ENCODE results near the gene CRY2. TPM values are rescaled to one million over a fixed set of nuclear protein-coding genes. Genes with fewer than 3 reads are reported as not detected.

The CRY2 gene
- total and polyA plus RNA-seq, 2 of the 8 experiments (the other 6 are each of a cell fraction or from before 2014, with no cell fraction given), result 8.0 to 9.4 TPM

DNA sequence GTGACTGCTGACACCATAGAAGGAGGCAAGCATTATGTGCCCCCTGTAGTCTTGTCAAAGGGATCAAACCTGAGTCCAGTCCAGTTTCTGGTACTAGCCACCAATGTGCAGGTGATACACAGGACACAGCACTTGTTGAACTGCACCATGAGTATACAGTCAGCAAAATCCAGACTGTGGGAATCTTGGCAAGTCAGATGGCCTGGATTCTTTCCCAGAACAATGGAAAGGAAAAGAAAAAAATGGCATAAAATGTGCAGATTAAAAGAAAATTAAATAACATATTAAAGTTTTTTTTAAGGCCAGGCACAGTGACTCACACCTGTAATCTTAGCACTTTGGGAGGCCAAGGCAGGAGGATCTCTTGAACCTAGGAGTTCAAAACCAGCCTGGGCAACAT is 16.8 kb downstream of the CRY2 start (continued):
- TF ChIP-seq, protein P1, sequence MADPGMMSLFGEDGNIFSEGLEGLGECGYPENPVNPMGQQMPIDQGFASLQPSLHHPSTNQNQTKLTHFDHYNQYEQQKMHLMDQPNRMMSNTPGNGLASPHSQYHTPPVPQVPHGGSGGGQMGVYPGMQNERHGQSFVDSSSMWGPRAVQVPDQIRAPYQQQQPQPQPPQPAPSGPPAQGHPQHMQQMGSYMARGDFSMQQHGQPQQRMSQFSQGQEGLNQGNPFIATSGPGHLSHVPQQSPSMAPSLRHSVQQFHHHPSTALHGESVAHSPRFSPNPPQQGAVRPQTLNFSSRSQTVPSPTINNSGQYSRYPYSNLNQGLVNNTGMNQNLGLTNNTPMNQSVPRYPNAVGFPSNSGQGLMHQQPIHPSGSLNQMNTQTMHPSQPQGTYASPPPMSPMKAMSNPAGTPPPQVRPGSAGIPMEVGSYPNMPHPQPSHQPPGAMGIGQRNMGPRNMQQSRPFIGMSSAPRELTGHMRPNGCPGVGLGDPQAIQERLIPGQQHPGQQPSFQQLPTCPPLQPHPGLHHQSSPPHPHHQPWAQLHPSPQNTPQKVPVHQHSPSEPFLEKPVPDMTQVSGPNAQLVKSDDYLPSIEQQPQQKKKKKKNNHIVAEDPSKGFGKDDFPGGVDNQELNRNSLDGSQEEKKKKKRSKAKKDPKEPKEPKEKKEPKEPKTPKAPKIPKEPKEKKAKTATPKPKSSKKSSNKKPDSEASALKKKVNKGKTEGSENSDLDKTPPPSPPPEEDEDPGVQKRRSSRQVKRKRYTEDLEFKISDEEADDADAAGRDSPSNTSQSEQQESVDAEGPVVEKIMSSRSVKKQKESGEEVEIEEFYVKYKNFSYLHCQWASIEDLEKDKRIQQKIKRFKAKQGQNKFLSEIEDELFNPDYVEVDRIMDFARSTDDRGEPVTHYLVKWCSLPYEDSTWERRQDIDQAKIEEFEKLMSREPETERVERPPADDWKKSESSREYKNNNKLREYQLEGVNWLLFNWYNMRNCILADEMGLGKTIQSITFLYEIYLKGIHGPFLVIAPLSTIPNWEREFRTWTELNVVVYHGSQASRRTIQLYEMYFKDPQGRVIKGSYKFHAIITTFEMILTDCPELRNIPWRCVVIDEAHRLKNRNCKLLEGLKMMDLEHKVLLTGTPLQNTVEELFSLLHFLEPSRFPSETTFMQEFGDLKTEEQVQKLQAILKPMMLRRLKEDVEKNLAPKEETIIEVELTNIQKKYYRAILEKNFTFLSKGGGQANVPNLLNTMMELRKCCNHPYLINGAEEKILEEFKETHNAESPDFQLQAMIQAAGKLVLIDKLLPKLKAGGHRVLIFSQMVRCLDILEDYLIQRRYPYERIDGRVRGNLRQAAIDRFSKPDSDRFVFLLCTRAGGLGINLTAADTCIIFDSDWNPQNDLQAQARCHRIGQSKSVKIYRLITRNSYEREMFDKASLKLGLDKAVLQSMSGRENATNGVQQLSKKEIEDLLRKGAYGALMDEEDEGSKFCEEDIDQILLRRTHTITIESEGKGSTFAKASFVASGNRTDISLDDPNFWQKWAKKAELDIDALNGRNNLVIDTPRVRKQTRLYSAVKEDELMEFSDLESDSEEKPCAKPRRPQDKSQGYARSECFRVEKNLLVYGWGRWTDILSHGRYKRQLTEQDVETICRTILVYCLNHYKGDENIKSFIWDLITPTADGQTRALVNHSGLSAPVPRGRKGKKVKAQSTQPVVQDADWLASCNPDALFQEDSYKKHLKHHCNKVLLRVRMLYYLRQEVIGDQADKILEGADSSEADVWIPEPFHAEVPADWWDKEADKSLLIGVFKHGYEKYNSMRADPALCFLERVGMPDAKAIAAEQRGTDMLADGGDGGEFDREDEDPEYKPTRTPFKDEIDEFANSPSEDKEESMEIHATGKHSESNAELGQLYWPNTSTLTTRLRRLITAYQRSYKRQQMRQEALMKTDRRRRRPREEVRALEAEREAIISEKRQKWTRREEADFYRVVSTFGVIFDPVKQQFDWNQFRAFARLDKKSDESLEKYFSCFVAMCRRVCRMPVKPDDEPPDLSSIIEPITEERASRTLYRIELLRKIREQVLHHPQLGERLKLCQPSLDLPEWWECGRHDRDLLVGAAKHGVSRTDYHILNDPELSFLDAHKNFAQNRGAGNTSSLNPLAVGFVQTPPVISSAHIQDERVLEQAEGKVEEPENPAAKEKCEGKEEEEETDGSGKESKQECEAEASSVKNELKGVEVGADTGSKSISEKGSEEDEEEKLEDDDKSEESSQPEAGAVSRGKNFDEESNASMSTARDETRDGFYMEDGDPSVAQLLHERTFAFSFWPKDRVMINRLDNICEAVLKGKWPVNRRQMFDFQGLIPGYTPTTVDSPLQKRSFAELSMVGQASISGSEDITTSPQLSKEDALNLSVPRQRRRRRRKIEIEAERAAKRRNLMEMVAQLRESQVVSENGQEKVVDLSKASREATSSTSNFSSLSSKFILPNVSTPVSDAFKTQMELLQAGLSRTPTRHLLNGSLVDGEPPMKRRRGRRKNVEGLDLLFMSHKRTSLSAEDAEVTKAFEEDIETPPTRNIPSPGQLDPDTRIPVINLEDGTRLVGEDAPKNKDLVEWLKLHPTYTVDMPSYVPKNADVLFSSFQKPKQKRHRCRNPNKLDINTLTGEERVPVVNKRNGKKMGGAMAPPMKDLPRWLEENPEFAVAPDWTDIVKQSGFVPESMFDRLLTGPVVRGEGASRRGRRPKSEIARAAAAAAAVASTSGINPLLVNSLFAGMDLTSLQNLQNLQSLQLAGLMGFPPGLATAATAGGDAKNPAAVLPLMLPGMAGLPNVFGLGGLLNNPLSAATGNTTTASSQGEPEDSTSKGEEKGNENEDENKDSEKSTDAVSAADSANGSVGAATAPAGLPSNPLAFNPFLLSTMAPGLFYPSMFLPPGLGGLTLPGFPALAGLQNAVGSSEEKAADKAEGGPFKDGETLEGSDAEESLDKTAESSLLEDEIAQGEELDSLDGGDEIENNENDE (IDR thresholded peaks at IDR 0.05; ENCODE audit: insufficient replicate concordance, low read length), result no peak
- no peak for TF ChIP-seq ASH2L (IDR thresholded peaks at IDR 0.05; ENCODE audit: low read length)
- no peak for TF ChIP-seq NRF1 (IDR thresholded peaks at IDR 0.05; ENCODE audit: low read depth, low read length)

All from H1 (cell line).